HCT116 (cell line): Measurements from ENCODE around the gene PRDM7. TPM values are rescaled to one million over a fixed set of nuclear protein-coding genes. Genes with fewer than 3 reads are reported as not detected.
"Not testable (repeated sequence)": the region's sequence is repeated elsewhere in the genome, so short reads cannot be mapped to it uniquely, and the experiment has no call there.

ENCODE experiments used
- ATAC-seq: fragments of 200-7000 bp; cut with Tn5 transposase; 2 replicates; pipeline ENCODE4 v1.9.1; 2020; ENCODE audit warnings: mild to moderate bottlenecking, moderate library complexity
- BruUV-seq: library from RNA; stranded (reverse); fragments of 400-500 nt; replicated peaks from 2 replicates; lab custom pipeline; 2021; lab: Mats Ljungman, UMichigan
- CTCF ChIA-PET: fragments of 300-600 bp; sonication (Branson Sonifier 250); formaldehyde crosslinking; loops from one replicate; lab custom pipeline; 2021; ENCODE audit warnings: antibody characterized with exemption; lab: Charles Lee
- POLR2A ChIA-PET: fragments of 300-600, 350-600 bp; sonication (Branson Sonifier 250); formaldehyde crosslinking; loops from one replicate; lab custom pipeline; 2021; ENCODE audit warnings: antibody characterized with exemption; lab: Charles Lee
- RAD21 ChIA-PET, 2 experiments: fragments of 300-600 bp; sonication (Branson Sonifier 250); formaldehyde crosslinking; loops; one replicate each; lab custom pipeline; 2023; ENCODE audit warnings: low total read pairs in 2 of 2; ENCODE audit not compliant: uncharacterized antibody in 2 of 2, unreplicated experiment in 2 of 2, low non-redundant PET in 1 of 2; lab: Charles Lee
- DNase-seq: peaks from one replicate; pipeline ENCODE4 v3.0.0-alpha.2; 2010; ENCODE audit warnings: low read depth, low spot score
- H2AFZ ChIP-seq: fragments of 200-600 bp; shearing (Covaris generic), sonication (generic); 2 replicates; pipeline ENCODE4 v1.6.1; 2017; ENCODE audit warnings: low read depth, mixed run types, mixed read lengths, antibody characterized with exemption, low read length; ENCODE audit not compliant: poor library complexity, severe bottlenecking
- H3K27ac ChIP-seq: 2 replicates; pipeline ENCODE4 v1.5.1; 2012; ENCODE audit warnings: low read depth, low read length
- H3K27me3 ChIP-seq: fragments of 200-600 bp; sonication (generic); 2 replicates; pipeline ENCODE4 v1.6.1; 2016; ENCODE audit warnings: mixed run types, low read length, mixed read lengths; ENCODE audit not compliant: insufficient read depth
- H3K36me3 ChIP-seq, 2 experiments: fragments of 200-500 bp in 1 of 2; fragments of 200-600 bp in 1 of 2; sonication (Bioruptor generic) in 1 of 2; sonication (generic) in 1 of 2; 2 replicates each; pipeline versions ENCODE4 v1.5.1 to v1.6.1; 2014 to 2016; ENCODE audit warnings: low read length in 2 of 2, inconsistent platforms in 1 of 2, mixed read lengths in 1 of 2, mixed run types in 1 of 2; ENCODE audit not compliant: insufficient read depth in 2 of 2, control insufficient read depth in 1 of 2
- H3K4me1 ChIP-seq, 2 experiments: fragments of 200-600 bp in 1 of 2; sonication (generic) in 1 of 2; 2 replicates each; pipeline versions ENCODE4 v1.5.1 to v1.6.1; 2012 to 2017; ENCODE audit warnings: low read length in 2 of 2, inconsistent platforms in 1 of 2, mild to moderate bottlenecking in 1 of 2, mixed read lengths in 1 of 2, mixed run types in 1 of 2, moderate library complexity in 1 of 2; ENCODE audit not compliant: insufficient read depth in 2 of 2, control insufficient read depth in 1 of 2
- H3K4me2 ChIP-seq: fragments of 200-600 bp; sonication (generic); 2 replicates; pipeline ENCODE4 v1.6.1; 2017; ENCODE audit warnings: mixed run types, low read length, mixed read lengths
- H3K4me3 ChIP-seq, 2 experiments: fragments of 200-600 bp in 1 of 2; sonication (generic) in 1 of 2; replicated peaks in 1 of 2; 2 replicates each; pipeline ENCODE4 v1.5.1; 2011 to 2016; ENCODE audit warnings: low read length in 2 of 2, control low read depth in 1 of 2, low read depth in 1 of 2, mild to moderate bottlenecking in 1 of 2, mixed read lengths in 1 of 2, mixed run types in 1 of 2
- H3K79me2 ChIP-seq: fragments of 200-600 bp; sonication (generic); 2 replicates; pipeline ENCODE4 v1.6.1; 2017; ENCODE audit warnings: mild to moderate bottlenecking, mixed run types, low read length, moderate library complexity, mixed read lengths; ENCODE audit not compliant: insufficient read depth
- H3K9ac ChIP-seq: fragments of 200-600 bp; sonication (generic); 2 replicates; pipeline ENCODE4 v1.6.1; 2016; ENCODE audit warnings: low read length, mixed read lengths
- H3K9me2 ChIP-seq: fragments of 200-600 bp; sonication (generic), shearing (Covaris generic); 2 replicates; pipeline ENCODE4 v1.6.1; 2017; ENCODE audit warnings: mixed run types, mild to moderate bottlenecking, moderate library complexity; ENCODE audit not compliant: insufficient read depth
- H3K9me3 ChIP-seq, 2 experiments: fragments of 200-500 bp in 1 of 2; fragments of 200-600 bp in 1 of 2; sonication (Bioruptor generic) in 1 of 2; sonication (generic) in 1 of 2; 2 replicates each; pipeline ENCODE4 v1.6.1; 2014 to 2017; ENCODE audit warnings: low read length in 2 of 2, mixed read lengths in 2 of 2, inconsistent platforms in 1 of 2, low read depth in 1 of 2, mild to moderate bottlenecking in 1 of 2, mixed run types in 1 of 2, moderate library complexity in 1 of 2; ENCODE audit not compliant: control insufficient read depth in 1 of 2, insufficient read depth in 1 of 2
- H4K20me1 ChIP-seq: fragments of 200-600 bp; sonication (generic), shearing (Covaris generic); 2 replicates; pipeline ENCODE4 v1.6.1; 2017; ENCODE audit warnings: mixed run types, mild to moderate bottlenecking, moderate library complexity; ENCODE audit not compliant: insufficient read depth
- intact Hi-C: fragments of 100-400 bp; cut with micrococcal nuclease; formaldehyde crosslinking; loops from 2 replicates; pipeline ENCODE4 v1.10.0; 2022
- total RNA-seq: library from RNA; stranded (reverse); gene quantifications from one replicate; pipeline ENCODE4 v1.2.1, GENCODE V29; 2021; ENCODE audit not compliant: unreplicated experiment

PRDM7 gene
- total RNA-seq, 1 experiment from 2014 or later: 0.07 TPM

DNA sequence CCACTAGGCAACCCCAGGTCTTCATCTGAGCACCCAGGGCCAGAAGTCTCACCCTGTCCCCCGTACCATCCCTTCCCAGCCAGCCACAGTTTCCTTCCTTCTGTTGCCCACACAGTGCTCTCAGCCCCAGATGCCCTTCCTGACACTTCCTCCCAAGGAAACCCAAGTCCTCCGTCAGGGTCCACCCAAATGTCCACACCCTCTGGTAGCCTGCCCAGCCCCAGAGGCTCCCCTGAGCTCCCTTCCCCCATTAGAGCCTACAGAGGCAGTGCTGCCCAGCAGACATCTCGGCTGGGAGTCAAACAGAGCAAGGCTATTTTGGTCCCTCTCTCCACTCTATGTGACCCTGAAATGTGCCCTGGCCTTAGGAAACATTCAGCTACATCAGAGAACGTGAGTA is 23.7 kb upstream of the PRDM7 start:
- H3K4me3 ChIP-seq, H3K9me3 ChIP-seq, H4K20me1 ChIP-seq, ATAC-seq, H3K36me3 ChIP-seq, POLR2A ChIA-PET, DNase-seq, CTCF ChIA-PET, BruUV-seq, RAD21 ChIA-PET, intact Hi-C loops, H3K9ac ChIP-seq, H3K9me2 ChIP-seq, H3K27ac ChIP-seq, H3K79me2 ChIP-seq, H3K4me1 ChIP-seq, H2AFZ ChIP-seq, H3K27me3 ChIP-seq, H3K4me2 ChIP-seq: not testable (repeated sequence)

GRCh38 chr16:90100229-90100628 is 23.1 kb upstream of the PRDM7 start:
- POLR2A ChIA-PET, H3K27me3 ChIP-seq, RAD21 ChIA-PET, H2AFZ ChIP-seq, BruUV-seq, H3K79me2 ChIP-seq, H3K9me2 ChIP-seq, H4K20me1 ChIP-seq, intact Hi-C loops, ATAC-seq, H3K4me2 ChIP-seq, H3K27ac ChIP-seq, H3K36me3 ChIP-seq, H3K4me1 ChIP-seq, H3K9ac ChIP-seq, H3K9me3 ChIP-seq, DNase-seq, CTCF ChIA-PET, H3K4me3 ChIP-seq: not testable (repeated sequence)

GRCh38 chr16:90098936-90099335 is 21.8 kb upstream of the PRDM7 start:
- H3K9me3 ChIP-seq, CTCF ChIA-PET, H3K9me2 ChIP-seq, H3K4me1 ChIP-seq, H3K36me3 ChIP-seq, H3K27ac ChIP-seq, ATAC-seq, BruUV-seq, H3K4me3 ChIP-seq, intact Hi-C loops, H4K20me1 ChIP-seq, RAD21 ChIA-PET, H3K9ac ChIP-seq, POLR2A ChIA-PET, H2AFZ ChIP-seq, H3K4me2 ChIP-seq, DNase-seq, H3K79me2 ChIP-seq, H3K27me3 ChIP-seq: not testable (repeated sequence)

DNA sequence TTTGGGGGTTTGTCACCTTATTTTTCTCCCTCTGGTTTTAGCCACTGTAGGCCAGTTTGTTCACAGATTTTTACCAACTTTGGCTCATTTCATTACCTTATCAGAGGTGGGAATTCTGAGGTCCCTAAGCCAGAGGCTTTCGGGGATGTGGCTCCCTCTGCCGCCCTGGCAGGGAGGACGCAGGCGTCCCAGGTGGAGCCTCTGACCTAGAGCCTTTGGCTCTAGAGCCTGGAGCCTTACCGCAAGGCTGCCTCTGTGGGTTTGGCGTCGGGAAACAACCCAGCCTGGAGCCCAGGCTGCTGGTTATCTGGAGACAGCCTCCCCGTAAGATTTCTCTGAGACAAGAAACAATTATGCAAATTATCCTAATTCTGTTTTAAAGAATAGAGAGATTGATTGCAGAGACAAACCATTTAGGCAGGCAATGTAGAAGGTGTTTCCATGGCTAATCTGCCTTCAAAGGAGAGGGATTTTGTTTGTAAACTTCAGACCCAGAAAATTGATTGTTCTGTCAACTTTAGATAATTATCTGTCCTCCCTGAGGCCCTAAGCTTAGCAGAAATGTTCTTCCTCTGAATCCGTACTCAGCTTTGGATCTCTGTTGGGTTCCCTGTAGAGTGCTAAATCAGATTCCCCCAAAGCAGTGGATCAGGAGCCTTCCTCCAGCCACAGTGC is 20.0 kb upstream of the PRDM7 start:
- H3K9me2 ChIP-seq, H2AFZ ChIP-seq, H3K4me2 ChIP-seq, H3K9me3 ChIP-seq, BruUV-seq, H3K4me3 ChIP-seq, DNase-seq, H3K4me1 ChIP-seq, ATAC-seq, H3K9ac ChIP-seq, H3K79me2 ChIP-seq, H3K27me3 ChIP-seq, RAD21 ChIA-PET, intact Hi-C loops, H3K27ac ChIP-seq, CTCF ChIA-PET, H3K36me3 ChIP-seq, POLR2A ChIA-PET, H4K20me1 ChIP-seq: not testable (repeated sequence)
